Stomach (tissue), 9 donors: ENCODE measurements around the gene FNDC8. TPM values are rescaled to one million over a fixed set of nuclear protein-coding genes. Genes with fewer than 3 reads are reported as not detected.

Experiments used
- DNase-seq, 2 donors: peaks; one replicate each; pipeline versions ENCODE4 v3.0.0 to v3.0.0-alpha.2; 2013 to 2019
- H3K27ac ChIP-seq, 5 donors: fragments of 200-600 bp in 4 of 5; sonication (generic) in 4 of 5; one replicate each; pipeline ENCODE4 v1.5.1; 2013 to 2019; ENCODE audit warnings: mild to moderate bottlenecking in 1 of 5, moderate library complexity in 1 of 5
- H3K27me3 ChIP-seq, 3 donors: fragments of 200-600 bp; sonication (generic); one replicate each; pipeline ENCODE4 v1.5.1; 2017 to 2019; ENCODE audit warnings: mixed run types in 1 of 3
- H3K36me3 ChIP-seq, 4 donors: fragments of 200-600 bp; sonication (generic); 1 replicate in 3 of 4; 2 replicates in 1 of 4; pipeline ENCODE4 v1.5.1; 2016 to 2019
- H3K4me1 ChIP-seq, 4 donors: fragments of 200-600 bp; sonication (generic); one replicate each; pipeline ENCODE4 v1.5.1; 2016 to 2019
- H3K4me3 ChIP-seq, 4 donors: fragments of 200-600 bp; sonication (generic) in 3 of 4; one replicate each; pipeline ENCODE4 v1.5.1; 2016 to 2019; ENCODE audit warnings: mild to moderate bottlenecking in 1 of 4
- H3K9me3 ChIP-seq, 4 donors: fragments of 200-600 bp; sonication (generic); one replicate each; pipeline ENCODE4 v1.5.1; 2016 to 2019
- CTCF ChIP-seq, 7 experiments: fragments of 450-650 bp in 4 of 7; fragments of 200-600 bp in 3 of 7; sonication (generic) in 3 of 7; IDR thresholded peaks; one replicate each; pipeline ENCODE4 v1.5.1; 2016 to 2019; ENCODE audit warnings: antibody characterized with exemption in 7 of 7, control low read depth in 2 of 7, mild to moderate bottlenecking in 1 of 7
- EP300 ChIP-seq: sonication (generic); formaldehyde crosslinking; IDR thresholded peaks from one replicate; pipeline ENCODE4 v1.6.1; 2017; ENCODE audit warnings: antibody characterized with exemption
- POLR2A ChIP-seq, 4 donors: fragments of 450-650 bp; IDR thresholded peaks; one replicate each; pipeline ENCODE4 v1.6.1; 2016; ENCODE audit warnings: antibody characterized with exemption in 4 of 4, control low read depth in 2 of 4, mild to moderate bottlenecking in 1 of 4, moderate library complexity in 1 of 4
- POLR2AphosphoS5 ChIP-seq, 3 donors: sonication (generic); formaldehyde crosslinking; IDR thresholded peaks; one replicate each; pipeline ENCODE4 v1.6.1; 2016; ENCODE audit warnings: antibody characterized with exemption in 3 of 3
- WGBS, 5 donors: extraction: QIAGEN DNeasy Blood & Tissue Kit in 3 of 5; methylation state at CpG; one replicate each; pipeline versions ENCODE4 v1.1.5 to v1.1.7; 2013 to 2018; 5-methylcytosine and 5-hydroxymethylcytosine counted together
- intact Hi-C: fragments of 100-400 bp; cut with DNase I; formaldehyde crosslinking; loops from one replicate; pipeline ENCODE4 v1.15.1; 2023; ENCODE audit warnings: low total_unique reads
- polyA plus RNA-seq, 3 donors: library from polyadenylated mRNA; stranded (reverse); fragments of 200-250 nt; gene quantifications; one replicate each; pipeline ENCODE4 v1.2.3, GENCODE V29; 2013
- total RNA-seq, 5 donors: library from RNA; depleted of rRNA; stranded (reverse); fragments of >200 nt; gene quantifications; one replicate each; pipeline versions ENCODE4 v1.1.0 to v1.2.3, GENCODE V29; 2014 to 2016
- donor health status: healthy with polysubstance abuse.
- donor health status: Bipolar disorder and iron deficiency.
- donor health status: healthy.

The FNDC8 gene
- total and polyA plus RNA-seq, 8 donors = not detected

- 29 to 49% (median 40%) methylated on average over 2 of the region's 2 CpGs for WGBS, 5 donors
- peak in 1 of 2 donors; percentile 54 for DNase-seq
- Histone ChIP-seq H3K27me3 (no peaks in the 10 kb centered on the region), H3K36me3 (peaks cover 0 to 8% (median 0%) of the 10 kb centered on the region in 4 donors), H3K27ac (no peak overlapping the region), H3K9me3 (no peaks in the 10 kb centered on the region), H3K4me1 (peaks cover 5 to 59% (median 28%) of the 10 kb centered on the region in 4 donors), H3K4me3 (no peak overlapping the region)
- intact Hi-C loops = no loop called here
- TF ChIP-seq POLR2A (IDR thresholded peaks at IDR 0.05) (no peak), CTCF (IDR thresholded peaks at IDR 0.05) (no peak)
Observed at GRCh38 chr17:35074711-35075707, 46.4 kb upstream of the FNDC8 start.

GRCh38 chr17:35076874-35077273, 44.5 kb upstream of the FNDC8 start:
- Histone ChIP-seq H3K4me1 (peaks cover 9 to 77% (median 33%) of the 10 kb centered on the region in 4 donors), H3K9me3 (no peaks in the 10 kb centered on the region), H3K4me3 (no peak overlapping the region), H3K36me3 (no peaks in the 10 kb centered on the region), H3K27me3 (no peaks in the 10 kb centered on the region), H3K27ac (no peak overlapping the region)
- TF ChIP-seq CTCF (IDR thresholded peaks at IDR 0.05) (no peak), POLR2A (IDR thresholded peaks at IDR 0.05) (no peak), EP300 (no peak)
- no peak for DNase-seq
- intact Hi-C loops = no loop called here
- 81 to 95% (median 93%) methylated on average over 1 of the region's 1 CpG for WGBS, 5 donors

- intact Hi-C loops = no loop called here
- no peaks in the 10 kb centered on the region for H3K9me3 ChIP-seq
- WGBS, 5 donors = 98 to 100% (median 99%) methylated on average over 1 of the region's 1 CpG
- DNase-seq = no peak
- H3K4me3 ChIP-seq = no peak overlapping the region
- no peaks in the 10 kb centered on the region for H3K36me3 ChIP-seq
- H3K4me1 ChIP-seq = peaks cover 10 to 82% (median 30%) of the 10 kb centered on the region in 4 donors
- H3K27ac ChIP-seq = peak overlapping the region in 2 of 5 donors; percentile 5 to 10
- no peak for TF ChIP-seq EP300
- no peak for TF ChIP-seq POLR2AphosphoS5 (IDR thresholded peaks at IDR 0.05)
- no peak for TF ChIP-seq POLR2A (IDR thresholded peaks at IDR 0.05)
- TF ChIP-seq CTCF (IDR thresholded peaks at IDR 0.05) = no peak
- no peaks in the 10 kb centered on the region for H3K27me3 ChIP-seq
Observed at GRCh38 chr17:35079547-35080423, 41.6 kb upstream of the FNDC8 start.

GRCh38 chr17:35080536-35080935, 40.9 kb upstream of the FNDC8 start:
- H3K4me1 ChIP-seq = peaks cover 2 to 82% (median 30%) of the 10 kb centered on the region in 4 donors
- no peaks in the 10 kb centered on the region for H3K27me3 ChIP-seq
- no peaks in the 10 kb centered on the region for H3K9me3 ChIP-seq
- 34 to 54% (median 50%) methylated on average over 1 of the region's 1 CpG for WGBS, 5 donors
- no peaks in the 10 kb centered on the region for H3K36me3 ChIP-seq
- H3K27ac ChIP-seq = peak overlapping the region in 1 of 5 donors; percentile 10
- no peak for DNase-seq
- intact Hi-C loops = no loop called here
- H3K4me3 ChIP-seq = no peak overlapping the region
- TF ChIP-seq CTCF (IDR thresholded peaks at IDR 0.05) (no peak), POLR2AphosphoS5 (IDR thresholded peaks at IDR 0.05) (no peak), EP300 (no peak), POLR2A (IDR thresholded peaks at IDR 0.05) (no peak)
